K562 (cell line): Measurements from ENCODE around the gene GORASP2. TPM values are rescaled to one million over a fixed set of nuclear protein-coding genes. Genes with fewer than 3 reads are reported as not detected.
A peak's percentile ranks its signal among the peaks of the same experiment; 100 is the strongest.

Source experiments
- MCM5 ChIP-seq: fragments of 450-650 bp; IDR thresholded peaks from 2 replicates; pipeline ENCODE4 v1.6.1; 2016; ENCODE audit warnings: low read depth
- RFX7 ChIP-seq: fragments of 250-450 bp; sonication (Bioruptor Pico); IDR thresholded peaks from 2 replicates; pipeline ENCODE4 v1.5.1; 2021; ENCODE audit warnings: mild to moderate bottlenecking
- STAT5B ChIP-seq: fragments of 250-450 bp; sonication (Bioruptor Pico); IDR thresholded peaks from 2 replicates; pipeline ENCODE4 v1.8.0; 2021; ENCODE audit warnings: mild to moderate bottlenecking, inconsistent platforms
- SUPT5H ChIP-seq: fragments of 450-650 bp; IDR thresholded peaks from 2 replicates; pipeline ENCODE4 v1.6.1; 2016
- ZNF785 ChIP-seq: fragments of 250-450 bp; sonication (Bioruptor Pico); IDR thresholded peaks from 2 replicates; pipeline ENCODE4 v1.4.0; 2020; ENCODE audit warnings: mild to moderate bottlenecking
- polyA plus RNA-seq, 8 experiments: library from polyadenylated mRNA; depleted of rRNA in 4 of 8; stranded (reverse) in 5 of 8; unstranded in 3 of 8; fragments of >200 nt; fragmentation: Nextera tagmentation in 2 of 8; fragmentation: Illumina TruSeq in 1 of 8; extraction: Ambion mirVana in 2 of 8; extraction: Trizol in 1 of 8; gene quantifications; 2 replicates each; pipeline versions ENCODE4 v1.2.1 to v1.2.3, GENCODE V29; 2011 to 2014; ENCODE audit warnings: inconsistent platforms in 1 of 8, missing spikeins in 1 of 8
- total RNA-seq, 7 experiments: library from RNA; depleted of rRNA in 6 of 7; stranded (reverse); fragments of >200 nt in 6 of 7; fragmentation: Illumina TruSeq in 2 of 7; extraction: Trizol in 2 of 7; gene quantifications; 2 replicates each; pipeline versions ENCODE4 v1.2.1 to v1.2.3, GENCODE V29; 2011 to 2021; ENCODE audit warnings: low replicate concordance in 1 of 7
- TF ChIP-seq, protein P1 (sequence below), 3 experiments: fragments of 200-800 bp in 1 of 3; sonication (Bioruptor generic) in 1 of 3; sonication (generic) in 1 of 3; formaldehyde crosslinking in 1 of 3; IDR thresholded peaks; 2 replicates each; pipeline versions ENCODE4 v1.6.1 to v1.8.0; 2016 to 2022; ENCODE audit warnings: mild to moderate bottlenecking in 2 of 3, missing compliant biosample characterization in 2 of 3, missing genetic modification characterization in 2 of 3, missing genetic modification reagents in 1 of 3
- TF ChIP-seq, protein P2 (sequence below): fragments of 250-450 bp; sonication (Bioruptor Pico); IDR thresholded peaks from 2 replicates; pipeline ENCODE4 v1.8.0; 2021; ENCODE audit warnings: borderline replicate concordance, mild to moderate bottlenecking, moderate library complexity; ENCODE audit not compliant: poor library complexity, severe bottlenecking
- TF ChIP-seq, protein P3 (sequence below): fragments of 250-450 bp; sonication (Bioruptor Pico); IDR thresholded peaks from 2 replicates; pipeline ENCODE4 v1.5.1; 2021; ENCODE audit warnings: mild to moderate bottlenecking
- TF ChIP-seq, protein P4 (sequence below): IDR thresholded peaks from 2 replicates; pipeline ENCODE4 v1.6.1; 2012; ENCODE audit warnings: low read depth, low read length, improper control_type of control experiment, borderline replicate concordance
- TF ChIP-seq, protein P5 (sequence below): fragments of 450-650 bp; IDR thresholded peaks from 2 replicates; pipeline ENCODE4 v1.6.1; 2018; ENCODE audit warnings: mild to moderate bottlenecking, low read depth; ENCODE audit not compliant: partially characterized antibody
- TF ChIP-seq, protein P6 (sequence below): fragments of 250-450 bp; sonication (Bioruptor Pico); IDR thresholded peaks from 2 replicates; pipeline ENCODE4 v1.8.0; 2021; ENCODE audit warnings: moderate library complexity, mild to moderate bottlenecking, inconsistent platforms
- TF ChIP-seq, protein P7 (sequence below), 2 experiments: IDR thresholded peaks; 2 replicates each; pipeline ENCODE4 v1.6.1; 2012; ENCODE audit warnings: improper control_type of control experiment in 2 of 2, low read depth in 2 of 2, low read length in 2 of 2, borderline replicate concordance in 1 of 2
- TF ChIP-seq, protein P8 (sequence below): fragments of 250-450 bp; sonication (Bioruptor Pico); IDR thresholded peaks from 2 replicates; pipeline ENCODE4 v1.5.0; 2022; ENCODE audit warnings: mild to moderate bottlenecking

The GORASP2 gene
- total and polyA plus RNA-seq, 9 of the 15 experiments (the other 6 are each of a cell fraction or from before 2014, with no cell fraction given), result 27.4 to 180 (median 59.6) TPM

DNA sequence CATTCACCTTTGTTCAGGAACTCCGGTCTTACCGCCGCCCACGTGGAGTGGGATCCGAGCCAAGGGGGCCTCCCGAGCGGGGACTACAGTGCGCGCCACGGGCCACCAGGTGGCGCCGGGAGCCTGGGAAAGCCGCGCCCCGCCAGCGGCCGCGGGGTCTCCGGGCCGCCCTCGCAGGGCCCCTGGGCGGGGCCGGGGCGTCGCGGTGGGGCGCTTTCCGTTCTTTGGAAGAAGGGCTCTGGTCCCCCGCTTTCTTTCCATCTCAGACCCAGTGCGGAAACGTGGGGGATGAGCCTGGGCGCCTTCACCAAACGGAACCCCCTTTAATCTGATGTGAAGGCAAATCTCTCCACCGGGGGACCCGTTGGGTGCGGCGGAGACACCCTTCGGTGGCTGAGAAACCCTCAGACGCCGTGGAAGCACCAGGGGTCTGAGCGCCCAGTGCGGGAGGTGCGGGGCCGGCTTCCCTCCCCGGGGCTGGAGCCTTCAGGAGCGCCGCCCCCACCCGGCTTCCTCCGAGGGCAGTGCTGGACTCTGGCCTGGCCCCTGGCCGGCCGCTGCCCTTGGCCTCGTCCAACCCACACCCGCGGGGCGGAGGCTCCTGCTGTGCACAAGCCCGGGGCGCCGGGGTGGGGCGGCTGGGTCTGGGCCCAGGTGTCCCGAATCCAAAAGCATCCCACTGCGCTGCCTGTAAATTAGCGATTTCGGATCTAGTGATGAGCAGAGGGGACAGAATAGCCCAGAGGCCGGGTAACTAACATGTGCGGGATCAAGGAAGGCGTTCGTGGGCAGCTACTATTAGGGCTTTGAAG is 44.6 kb downstream of the GORASP2 start (continued):
- TF ChIP-seq, protein P1, sequence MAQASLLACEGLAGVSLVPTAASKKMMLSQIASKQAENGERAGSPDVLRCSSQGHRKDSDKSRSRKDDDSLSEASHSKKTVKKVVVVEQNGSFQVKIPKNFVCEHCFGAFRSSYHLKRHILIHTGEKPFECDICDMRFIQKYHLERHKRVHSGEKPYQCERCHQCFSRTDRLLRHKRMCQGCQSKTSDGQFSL (CRISPR knock-in tag; IDR thresholded peaks at IDR 0.05), result no peak
- TF ChIP-seq, protein P1 (tag; IDR thresholded peaks at IDR 0.05), result no peak
- TF ChIP-seq STAT5B (CRISPR knock-in tag), result no peak
- TF ChIP-seq ZNF785 (CRISPR knock-in tag), result no peak
- TF ChIP-seq, protein P2, sequence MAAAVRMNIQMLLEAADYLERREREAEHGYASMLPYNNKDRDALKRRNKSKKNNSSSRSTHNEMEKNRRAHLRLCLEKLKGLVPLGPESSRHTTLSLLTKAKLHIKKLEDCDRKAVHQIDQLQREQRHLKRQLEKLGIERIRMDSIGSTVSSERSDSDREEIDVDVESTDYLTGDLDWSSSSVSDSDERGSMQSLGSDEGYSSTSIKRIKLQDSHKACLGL, result no peak
- no peak for TF ChIP-seq MCM5
- TF ChIP-seq, protein P3, sequence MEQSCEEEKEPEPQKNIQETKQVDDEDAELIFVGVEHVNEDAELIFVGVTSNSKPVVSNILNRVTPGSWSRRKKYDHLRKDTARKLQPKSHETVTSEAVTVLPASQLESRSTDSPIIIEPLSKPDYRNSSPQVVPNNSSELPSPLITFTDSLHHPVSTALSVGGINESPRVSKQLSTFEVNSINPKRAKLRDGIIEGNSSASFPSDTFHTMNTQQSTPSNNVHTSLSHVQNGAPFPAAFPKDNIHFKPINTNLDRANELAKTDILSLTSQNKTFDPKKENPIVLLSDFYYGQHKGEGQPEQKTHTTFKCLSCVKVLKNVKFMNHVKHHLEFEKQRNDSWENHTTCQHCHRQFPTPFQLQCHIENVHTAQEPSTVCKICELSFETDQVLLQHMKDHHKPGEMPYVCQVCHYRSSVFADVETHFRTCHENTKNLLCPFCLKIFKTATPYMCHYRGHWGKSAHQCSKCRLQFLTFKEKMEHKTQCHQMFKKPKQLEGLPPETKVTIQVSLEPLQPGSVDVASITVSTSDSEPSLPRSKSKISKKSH (CRISPR knock-in tag), result no peak
- TF ChIP-seq, protein P4, sequence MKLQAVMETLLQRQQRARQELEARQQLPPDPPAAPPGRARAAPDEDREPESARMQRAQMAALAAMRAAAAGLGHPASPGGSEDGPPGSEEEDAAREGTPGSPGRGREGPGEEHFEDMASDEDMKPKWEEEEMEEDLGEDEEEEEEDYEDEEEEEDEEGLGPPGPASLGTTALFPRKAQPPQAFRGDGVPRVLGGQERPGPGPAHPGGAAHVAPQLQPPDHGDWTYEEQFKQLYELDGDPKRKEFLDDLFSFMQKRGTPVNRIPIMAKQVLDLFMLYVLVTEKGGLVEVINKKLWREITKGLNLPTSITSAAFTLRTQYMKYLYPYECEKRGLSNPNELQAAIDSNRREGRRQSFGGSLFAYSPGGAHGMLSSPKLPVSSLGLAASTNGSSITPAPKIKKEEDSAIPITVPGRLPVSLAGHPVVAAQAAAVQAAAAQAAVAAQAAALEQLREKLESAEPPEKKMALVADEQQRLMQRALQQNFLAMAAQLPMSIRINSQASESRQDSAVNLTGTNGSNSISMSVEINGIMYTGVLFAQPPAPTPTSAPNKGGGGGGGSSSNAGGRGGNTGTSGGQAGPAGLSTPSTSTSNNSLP, result no peak
- TF ChIP-seq, protein P5, sequence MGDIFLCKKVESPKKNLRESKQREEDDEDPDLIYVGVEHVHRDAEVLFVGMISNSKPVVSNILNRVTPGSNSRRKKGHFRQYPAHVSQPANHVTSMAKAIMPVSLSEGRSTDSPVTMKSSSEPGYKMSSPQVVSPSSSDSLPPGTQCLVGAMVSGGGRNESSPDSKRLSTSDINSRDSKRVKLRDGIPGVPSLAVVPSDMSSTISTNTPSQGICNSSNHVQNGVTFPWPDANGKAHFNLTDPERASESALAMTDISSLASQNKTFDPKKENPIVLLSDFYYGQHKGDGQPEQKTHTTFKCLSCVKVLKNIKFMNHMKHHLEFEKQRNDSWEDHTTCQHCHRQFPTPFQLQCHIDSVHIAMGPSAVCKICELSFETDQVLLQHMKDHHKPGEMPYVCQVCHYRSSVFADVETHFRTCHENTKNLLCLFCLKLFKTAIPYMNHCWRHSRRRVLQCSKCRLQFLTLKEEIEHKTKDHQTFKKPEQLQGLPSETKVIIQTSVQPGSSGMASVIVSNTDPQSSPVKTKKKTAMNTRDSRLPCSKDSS, result no peak
- no peak for TF ChIP-seq RFX7 (CRISPR knock-in tag)
- peak; percentile 70 for TF ChIP-seq SUPT5H
- TF ChIP-seq, protein P6, sequence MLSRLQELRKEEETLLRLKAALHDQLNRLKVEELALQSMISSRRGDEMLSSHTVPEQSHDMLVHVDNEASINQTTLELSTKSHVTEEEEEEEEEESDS (CRISPR knock-in tag), result no peak
- TF ChIP-seq, protein P7, sequence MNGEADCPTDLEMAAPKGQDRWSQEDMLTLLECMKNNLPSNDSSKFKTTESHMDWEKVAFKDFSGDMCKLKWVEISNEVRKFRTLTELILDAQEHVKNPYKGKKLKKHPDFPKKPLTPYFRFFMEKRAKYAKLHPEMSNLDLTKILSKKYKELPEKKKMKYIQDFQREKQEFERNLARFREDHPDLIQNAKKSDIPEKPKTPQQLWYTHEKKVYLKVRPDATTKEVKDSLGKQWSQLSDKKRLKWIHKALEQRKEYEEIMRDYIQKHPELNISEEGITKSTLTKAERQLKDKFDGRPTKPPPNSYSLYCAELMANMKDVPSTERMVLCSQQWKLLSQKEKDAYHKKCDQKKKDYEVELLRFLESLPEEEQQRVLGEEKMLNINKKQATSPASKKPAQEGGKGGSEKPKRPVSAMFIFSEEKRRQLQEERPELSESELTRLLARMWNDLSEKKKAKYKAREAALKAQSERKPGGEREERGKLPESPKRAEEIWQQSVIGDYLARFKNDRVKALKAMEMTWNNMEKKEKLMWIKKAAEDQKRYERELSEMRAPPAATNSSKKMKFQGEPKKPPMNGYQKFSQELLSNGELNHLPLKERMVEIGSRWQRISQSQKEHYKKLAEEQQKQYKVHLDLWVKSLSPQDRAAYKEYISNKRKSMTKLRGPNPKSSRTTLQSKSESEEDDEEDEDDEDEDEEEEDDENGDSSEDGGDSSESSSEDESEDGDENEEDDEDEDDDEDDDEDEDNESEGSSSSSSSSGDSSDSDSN (IDR thresholded peaks at IDR 0.05; ENCODE audit: borderline replicate concordance in 1 of 2, low read depth in 2 of 2, low read length in 2 of 2), result peak; percentile 60 to 84; a peak in 2 of 4 replicates
- TF ChIP-seq, protein P8, sequence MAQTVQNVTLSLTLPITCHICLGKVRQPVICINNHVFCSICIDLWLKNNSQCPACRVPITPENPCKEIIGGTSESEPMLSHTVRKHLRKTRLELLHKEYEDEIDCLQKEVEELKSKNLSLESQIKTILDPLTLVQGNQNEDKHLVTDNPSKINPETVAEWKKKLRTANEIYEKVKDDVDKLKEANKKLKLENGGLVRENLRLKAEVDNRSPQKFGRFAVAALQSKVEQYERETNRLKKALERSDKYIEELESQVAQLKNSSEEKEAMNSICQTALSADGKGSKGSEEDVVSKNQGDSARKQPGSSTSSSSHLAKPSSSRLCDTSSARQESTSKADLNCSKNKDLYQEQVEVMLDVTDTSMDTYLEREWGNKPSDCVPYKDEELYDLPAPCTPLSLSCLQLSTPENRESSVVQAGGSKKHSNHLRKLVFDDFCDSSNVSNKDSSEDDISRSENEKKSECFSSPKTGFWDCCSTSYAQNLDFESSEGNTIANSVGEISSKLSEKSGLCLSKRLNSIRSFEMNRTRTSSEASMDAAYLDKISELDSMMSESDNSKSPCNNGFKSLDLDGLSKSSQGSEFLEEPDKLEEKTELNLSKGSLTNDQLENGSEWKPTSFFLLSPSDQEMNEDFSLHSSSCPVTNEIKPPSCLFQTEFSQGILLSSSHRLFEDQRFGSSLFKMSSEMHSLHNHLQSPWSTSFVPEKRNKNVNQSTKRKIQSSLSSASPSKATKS (CRISPR knock-in tag), result no peak
